ENCODE data around the gene NHLH2.

Gene NHLH2

GRCh38 chr1:115869064-115869463 is 28.1 kb upstream of the NHLH2 start:
- Histone ChIP-seq H3K4me3 (ENCODE audit: low read depth, low read length) (no peak overlapping the region), H3K27ac (ENCODE audit: low read depth, low read length) (no peak overlapping the region), H3K4me1 (ENCODE audit: control insufficient read depth, insufficient read depth, low read length) (no peaks in the 10 kb centered on the region), H3K9me3 (ENCODE audit: control insufficient read depth, insufficient read depth, low read length) (no peaks in the 10 kb centered on the region), H3K27me3 (ENCODE audit: control insufficient read depth, insufficient read depth, low read length) (no peaks in the 10 kb centered on the region), H3K36me3 (ENCODE audit: control insufficient read depth, insufficient read depth, low read length) (no peaks in the 10 kb centered on the region), H3K9ac (ENCODE audit: low read depth, low read length) (no peak overlapping the region)

DNA sequence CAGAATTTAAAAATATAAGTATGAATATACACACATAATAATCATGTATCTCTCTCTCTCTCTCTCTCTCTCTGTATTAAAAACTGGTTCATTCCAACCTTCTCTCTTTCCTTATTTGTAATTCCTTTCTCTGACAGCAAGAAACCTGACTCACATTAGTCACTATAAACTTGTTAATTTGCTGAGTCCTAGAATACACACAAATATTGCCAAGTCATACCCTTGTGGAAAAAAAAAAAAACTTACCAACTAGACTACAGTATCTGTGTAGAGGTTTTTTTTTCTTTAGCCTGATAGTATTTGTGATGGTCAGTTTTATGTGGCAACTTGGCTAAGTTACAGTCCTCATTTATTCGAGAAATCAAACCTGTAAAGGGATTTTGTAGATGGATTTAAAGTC is 26.3 kb upstream of the NHLH2 start:
- H3K9ac ChIP-seq (ENCODE audit: low read depth, low read length) = no peak overlapping the region
- H3K36me3 ChIP-seq (ENCODE audit: control insufficient read depth, insufficient read depth, low read length) = no peaks in the 10 kb centered on the region

DNA sequence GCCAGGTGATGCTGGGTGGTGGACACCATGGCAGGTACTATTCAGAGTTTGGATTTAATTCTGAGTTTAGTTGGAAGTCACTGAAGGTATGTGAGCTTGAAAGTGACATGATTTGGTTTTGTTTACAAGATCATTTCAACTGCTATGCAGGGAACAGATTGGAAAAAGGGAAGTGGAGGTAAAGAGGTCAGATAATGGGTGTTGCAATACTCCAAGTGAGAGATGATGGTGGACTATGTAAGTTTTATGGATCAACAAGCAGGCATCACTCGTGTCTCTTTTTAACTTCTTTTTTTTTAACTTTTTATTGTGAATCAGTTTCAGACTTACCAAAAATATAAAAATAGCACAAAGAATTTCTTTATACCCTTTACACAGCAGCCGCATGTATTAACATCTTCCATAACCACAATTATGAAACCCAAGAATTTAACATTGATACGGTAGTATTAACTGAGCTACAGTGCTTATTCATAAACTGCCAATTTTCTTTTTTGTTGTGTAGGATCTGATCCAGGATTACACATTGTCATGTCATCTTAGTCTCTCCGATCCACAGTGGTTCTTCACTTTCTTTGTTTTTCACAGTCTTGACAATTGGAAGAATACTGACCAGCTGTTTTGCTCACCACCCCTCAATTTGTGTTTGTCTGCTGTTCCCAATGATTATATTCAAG is 24.9 kb upstream of the NHLH2 start:
- no peaks in the 10 kb centered on the region for H3K4me1 ChIP-seq (ENCODE audit: control insufficient read depth, insufficient read depth, low read length)
- H3K4me3 ChIP-seq (ENCODE audit: low read depth, low read length) = no peak overlapping the region
- H3K9ac ChIP-seq (ENCODE audit: low read depth, low read length) = no peak overlapping the region
- H3K9me3 ChIP-seq (ENCODE audit: control insufficient read depth, insufficient read depth, low read length) = no peaks in the 10 kb centered on the region
- H3K27me3 ChIP-seq (ENCODE audit: control insufficient read depth, insufficient read depth, low read length) = no peaks in the 10 kb centered on the region
- no peak overlapping the region for H3K27ac ChIP-seq (ENCODE audit: low read depth, low read length)
- no peaks in the 10 kb centered on the region for H3K36me3 ChIP-seq (ENCODE audit: control insufficient read depth, insufficient read depth, low read length)

More for the DNA sequence above, 26.3 kb upstream of the NHLH2 start:
- Histone ChIP-seq H3K9me3 (ENCODE audit: control insufficient read depth, insufficient read depth, low read length) (no peaks in the 10 kb centered on the region), H3K27ac (ENCODE audit: low read depth, low read length) (no peak overlapping the region), H3K27me3 (ENCODE audit: control insufficient read depth, insufficient read depth, low read length) (no peaks in the 10 kb centered on the region), H3K4me3 (ENCODE audit: low read depth, low read length) (no peak overlapping the region), H3K4me1 (ENCODE audit: control insufficient read depth, insufficient read depth, low read length) (no peaks in the 10 kb centered on the region)

DNA sequence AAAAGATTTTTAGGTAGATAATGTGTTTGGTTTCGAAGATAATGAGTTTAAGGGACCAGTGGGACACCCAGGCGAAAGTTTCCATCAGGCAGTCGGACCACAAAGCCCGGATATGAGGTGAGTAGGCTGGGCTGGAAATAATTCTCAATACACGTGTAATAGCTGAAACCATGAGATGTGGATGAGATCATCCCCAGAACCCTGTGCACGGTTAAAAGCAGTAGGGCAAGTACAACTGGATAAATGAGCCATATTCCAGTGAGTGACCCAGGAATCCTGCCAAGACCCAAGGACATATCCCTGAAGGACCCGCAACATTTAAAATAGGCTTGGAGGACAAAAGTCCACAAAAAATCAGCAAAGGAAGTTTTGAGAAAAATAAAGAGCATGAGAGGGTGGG is 21.5 kb upstream of the NHLH2 start:
- Histone ChIP-seq H3K4me3 (ENCODE audit: low read depth, low read length) (no peak overlapping the region), H3K4me1 (ENCODE audit: control insufficient read depth, insufficient read depth, low read length) (no peaks in the 10 kb centered on the region), H3K9ac (ENCODE audit: low read depth, low read length) (no peak overlapping the region), H3K36me3 (ENCODE audit: control insufficient read depth, insufficient read depth, low read length) (no peaks in the 10 kb centered on the region), H3K27me3 (ENCODE audit: control insufficient read depth, insufficient read depth, low read length) (no peaks in the 10 kb centered on the region), H3K27ac (ENCODE audit: low read depth, low read length) (no peak overlapping the region), H3K9me3 (ENCODE audit: control insufficient read depth, insufficient read depth, low read length) (no peaks in the 10 kb centered on the region)

DNA sequence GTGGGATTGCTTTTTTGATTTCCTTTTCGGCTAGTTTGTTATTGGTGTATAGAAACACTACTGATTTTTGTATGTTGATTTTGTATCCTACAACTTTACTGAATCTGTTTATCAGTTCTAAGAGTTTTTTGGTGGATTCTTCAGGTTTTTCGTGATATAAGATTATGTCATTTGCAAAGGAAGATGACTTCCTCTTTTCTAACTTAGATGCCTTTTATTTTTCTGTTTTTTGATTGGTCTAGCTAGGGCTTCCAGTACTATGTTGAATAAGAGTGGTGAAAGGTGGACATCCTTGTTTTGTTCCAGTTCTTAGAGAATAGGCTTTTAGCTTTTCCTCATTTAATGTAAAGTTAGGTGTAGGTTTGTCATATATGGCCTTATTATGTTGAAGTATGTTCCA is 13.1 kb upstream of the NHLH2 start:
- Histone ChIP-seq H3K4me3 (ENCODE audit: low read depth, low read length) (no peak overlapping the region), H3K4me1 (ENCODE audit: control insufficient read depth, insufficient read depth, low read length) (no peaks in the 10 kb centered on the region), H3K36me3 (ENCODE audit: control insufficient read depth, insufficient read depth, low read length) (no peaks in the 10 kb centered on the region), H3K9me3 (ENCODE audit: control insufficient read depth, insufficient read depth, low read length) (no peaks in the 10 kb centered on the region), H3K27me3 (ENCODE audit: control insufficient read depth, insufficient read depth, low read length) (no peaks in the 10 kb centered on the region), H3K9ac (ENCODE audit: low read depth, low read length) (no peak overlapping the region), H3K27ac (ENCODE audit: low read depth, low read length) (no peak overlapping the region)

DNA sequence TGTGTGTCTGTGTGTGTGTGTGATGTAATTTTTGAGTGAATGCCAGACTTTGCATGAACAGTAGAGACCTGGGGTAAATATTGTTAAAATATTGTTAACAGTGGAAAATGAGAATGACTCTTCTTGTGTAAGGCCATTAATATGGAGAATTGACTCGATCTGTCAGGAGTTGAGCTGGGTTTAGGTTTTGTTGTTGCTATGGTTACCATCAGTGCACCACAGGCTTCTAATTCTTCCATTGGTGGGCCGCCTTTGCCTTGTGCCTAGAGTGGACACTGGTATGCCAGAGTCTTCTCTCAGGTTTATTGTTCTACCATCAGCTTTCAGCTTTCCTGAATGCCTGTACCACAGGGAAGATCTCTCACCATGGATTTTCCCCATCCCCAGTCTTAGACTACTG is 10.0 kb upstream of the NHLH2 start:
- H3K9me3 ChIP-seq (ENCODE audit: control insufficient read depth, insufficient read depth, low read length) = no peaks in the 10 kb centered on the region
- H3K4me3 ChIP-seq (ENCODE audit: low read depth, low read length) = no peak overlapping the region
- no peaks in the 10 kb centered on the region for H3K4me1 ChIP-seq (ENCODE audit: control insufficient read depth, insufficient read depth, low read length)
- H3K27ac ChIP-seq (ENCODE audit: low read depth, low read length) = no peak overlapping the region
- no peaks in the 10 kb centered on the region for H3K36me3 ChIP-seq (ENCODE audit: control insufficient read depth, insufficient read depth, low read length)
- H3K9ac ChIP-seq (ENCODE audit: low read depth, low read length) = no peak overlapping the region
- H3K27me3 ChIP-seq (ENCODE audit: control insufficient read depth, insufficient read depth, low read length) = no peaks in the 10 kb centered on the region

GRCh38 chr1:115847787-115848186 is 6.9 kb upstream of the NHLH2 start:
- Histone ChIP-seq H3K27me3 (ENCODE audit: control insufficient read depth, insufficient read depth, low read length) (no peaks in the 10 kb centered on the region), H3K4me3 (ENCODE audit: low read depth, low read length) (no peak overlapping the region), H3K9ac (ENCODE audit: low read depth, low read length) (no peak overlapping the region), H3K4me1 (ENCODE audit: control insufficient read depth, insufficient read depth, low read length) (no peaks in the 10 kb centered on the region), H3K9me3 (ENCODE audit: control insufficient read depth, insufficient read depth, low read length) (no peaks in the 10 kb centered on the region), H3K36me3 (ENCODE audit: control insufficient read depth, insufficient read depth, low read length) (no peaks in the 10 kb centered on the region), H3K27ac (ENCODE audit: low read depth, low read length) (no peak overlapping the region)

DNA sequence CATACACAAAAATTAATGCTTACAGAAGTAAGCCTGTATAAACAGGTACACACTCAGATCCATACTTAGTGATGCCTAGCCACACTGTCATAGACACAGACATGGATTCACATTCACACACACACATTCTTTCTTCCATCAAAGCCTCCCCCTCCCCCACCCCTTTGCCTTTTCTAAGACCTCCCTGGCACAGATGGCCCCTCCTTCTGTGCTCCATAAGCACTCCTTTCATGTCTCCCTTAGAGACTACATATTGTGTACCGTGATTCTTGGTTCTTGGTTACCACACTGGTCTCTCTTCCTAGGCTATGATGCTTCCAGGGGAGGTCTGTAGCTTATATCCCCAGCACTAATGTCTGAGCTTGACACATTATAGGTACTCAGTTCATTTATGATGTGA is 2.0 kb upstream of the NHLH2 start:
- Histone ChIP-seq H3K27me3 (ENCODE audit: control insufficient read depth, insufficient read depth, low read length) (peaks cover 36% of the 10 kb centered on the region), H3K4me1 (ENCODE audit: control insufficient read depth, insufficient read depth, low read length) (peaks cover 14% of the 10 kb centered on the region; the same call in 1 of the 2 replicates)

GRCh38 chr1:115839679-115840237 is 1.2 kb downstream of the NHLH2 start:
- H3K36me3 ChIP-seq (ENCODE audit: control insufficient read depth, insufficient read depth, low read length) = no peaks in the 10 kb centered on the region
- peak overlapping the region; percentile 81 for H3K4me3 ChIP-seq (ENCODE audit: low read depth, low read length)
- peak overlapping the region; percentile 71 for H3K27ac ChIP-seq (ENCODE audit: low read depth, low read length)
- H3K9me3 ChIP-seq (ENCODE audit: control insufficient read depth, insufficient read depth, low read length) = no peaks in the 10 kb centered on the region
- peak overlapping the region; percentile 81 for H3K9ac ChIP-seq (ENCODE audit: low read depth, low read length)
- peaks cover 14% of the 10 kb centered on the region; the same call in 1 of the 2 replicates for H3K4me1 ChIP-seq (ENCODE audit: control insufficient read depth, insufficient read depth, low read length)
- peaks cover 67% of the 10 kb centered on the region for H3K27me3 ChIP-seq (ENCODE audit: control insufficient read depth, insufficient read depth, low read length)

More for the DNA sequence above, 2.0 kb upstream of the NHLH2 start:
- Histone ChIP-seq H3K27ac (ENCODE audit: low read depth, low read length) (no peak overlapping the region), H3K36me3 (ENCODE audit: control insufficient read depth, insufficient read depth, low read length) (no peaks in the 10 kb centered on the region), H3K4me3 (ENCODE audit: low read depth, low read length) (no peak overlapping the region), H3K9me3 (ENCODE audit: control insufficient read depth, insufficient read depth, low read length) (no peaks in the 10 kb centered on the region), H3K9ac (ENCODE audit: low read depth, low read length) (no peak overlapping the region)

- Histone ChIP-seq H3K4me1 (ENCODE audit: control insufficient read depth, insufficient read depth, low read length) (peaks cover 14% of the 10 kb centered on the region; the same call in 1 of the 2 replicates), H3K9ac (ENCODE audit: low read depth, low read length) (peak overlapping the region; percentile 81), H3K9me3 (ENCODE audit: control insufficient read depth, insufficient read depth, low read length) (no peaks in the 10 kb centered on the region), H3K36me3 (ENCODE audit: control insufficient read depth, insufficient read depth, low read length) (no peaks in the 10 kb centered on the region), H3K27me3 (ENCODE audit: control insufficient read depth, insufficient read depth, low read length) (peaks cover 67% of the 10 kb centered on the region), H3K4me3 (ENCODE audit: low read depth, low read length) (peak overlapping the region; percentile 81), H3K27ac (ENCODE audit: low read depth, low read length) (peak overlapping the region; percentile 71)
These were observed 1.8 kb downstream of the NHLH2 start for GRCh38 chr1:115839029-115839678.

GRCh38 chr1:115838431-115839028 is 2.4 kb downstream of the NHLH2 start:
- peak overlapping the region; percentile 81 for H3K4me3 ChIP-seq (ENCODE audit: low read depth, low read length)
- no peaks in the 10 kb centered on the region for H3K9me3 ChIP-seq (ENCODE audit: control insufficient read depth, insufficient read depth, low read length)
- no peaks in the 10 kb centered on the region for H3K36me3 ChIP-seq (ENCODE audit: control insufficient read depth, insufficient read depth, low read length)
- no peak overlapping the region for H3K27ac ChIP-seq (ENCODE audit: low read depth, low read length)
- H3K27me3 ChIP-seq (ENCODE audit: control insufficient read depth, insufficient read depth, low read length) = peaks cover 71% of the 10 kb centered on the region
- H3K4me1 ChIP-seq (ENCODE audit: control insufficient read depth, insufficient read depth, low read length) = peaks cover 14% of the 10 kb centered on the region; the same call in 1 of the 2 replicates
- peak overlapping the region; percentile 81 for H3K9ac ChIP-seq (ENCODE audit: low read depth, low read length)

Measured in HUES48 (cell line).